B cell (primary cell): ENCODE data around the gene ANKRD42. TPM values are rescaled to one million over a fixed set of nuclear protein-coding genes. Genes with fewer than 3 reads are reported as not detected.

ENCODE experiments used
- ATAC-seq: fragments of 200-7000 bp; cut with Tn5 transposase; one replicate; pipeline ENCODE4 v1.10.0; 2021; ENCODE audit warnings: low read depth, mild to moderate bottlenecking, moderate number of reproducible peaks, moderate library complexity
- CTCF ChIA-PET: fragments of 350-600 bp; sonication (Branson Sonifier 250); formaldehyde crosslinking; loops from one replicate; lab custom pipeline; 2021; ENCODE audit warnings: antibody characterized with exemption, inconsistent platforms; lab: Charles Lee
- POLR2A ChIA-PET: fragments of 350-600 bp; sonication (Branson Sonifier 250); formaldehyde crosslinking; loops from one replicate; lab custom pipeline; 2021; ENCODE audit warnings: antibody characterized with exemption; lab: Charles Lee
- DNase-seq: peaks from one replicate; pipeline ENCODE4 v3.0.0; 2013
- H2AFZ ChIP-seq: 2 replicates; pipeline ENCODE4 v1.6.1; 2012; ENCODE audit warnings: mild to moderate bottlenecking, low read depth, low read length; ENCODE audit not compliant: insufficient read depth, poor library complexity, severe bottlenecking
- H3K27ac ChIP-seq, 2 donors: 1 replicate in 1 of 2; 2 replicates in 1 of 2; pipeline ENCODE4 v1.5.1; 2012 to 2013; ENCODE audit warnings: low read length in 2 of 2, mild to moderate bottlenecking in 2 of 2, moderate library complexity in 1 of 2
- H3K27me3 ChIP-seq, 4 experiments: fragments of 200-600 bp in 1 of 4; sonication (generic) in 1 of 4; replicated peaks in 1 of 4; 1 replicate in 2 of 4; 2 replicates in 2 of 4; pipeline versions ENCODE4 v1.6.1 to v1.7.0; 2013 to 2016; ENCODE audit warnings: low read length in 3 of 4, mild to moderate bottlenecking in 2 of 4, mixed read lengths in 1 of 4, moderate library complexity in 1 of 4; ENCODE audit not compliant: insufficient read depth in 4 of 4, control insufficient read depth in 3 of 4; ENCODE audit errors: control extremely low read depth in 1 of 4
- H3K36me3 ChIP-seq, 2 experiments: replicated peaks in 1 of 2; 1 replicate in 1 of 2; 2 replicates in 1 of 2; pipeline versions ENCODE4 v1.6.1 to v1.7.1; 2013; ENCODE audit warnings: low read length in 1 of 2; ENCODE audit not compliant: insufficient read depth in 2 of 2, control insufficient read depth in 1 of 2; ENCODE audit errors: control extremely low read depth in 1 of 2, extremely low read depth in 1 of 2
- H3K4me1 ChIP-seq, 2 donors: fragments of 200-600 bp in 1 of 2; sonication (generic) in 1 of 2; 1 replicate in 1 of 2; 2 replicates in 1 of 2; pipeline versions ENCODE4 v1.5.1 to v1.6.1; 2013 to 2017; ENCODE audit warnings: low read length in 2 of 2; ENCODE audit not compliant: control insufficient read depth in 2 of 2, insufficient read depth in 2 of 2
- H3K4me2 ChIP-seq: replicated peaks from 2 replicates; pipeline ENCODE3; 2012; ENCODE audit warnings: mild to moderate bottlenecking, low read depth, low read length; ENCODE audit not compliant: poor library complexity, severe bottlenecking
- H3K4me3 ChIP-seq, 5 experiments: fragments of 200-600 bp in 1 of 5; sonication (generic) in 1 of 5; 1 replicate in 3 of 5; 2 replicates in 2 of 5; pipeline versions ENCODE4 v1.5.1 to v1.7.0; 2011 to 2016; ENCODE audit warnings: low read length in 4 of 5, mild to moderate bottlenecking in 4 of 5, low read depth in 2 of 5, control low read depth in 1 of 5, moderate library complexity in 1 of 5; ENCODE audit not compliant: insufficient read depth in 1 of 5; ENCODE audit errors: control extremely low read depth in 1 of 5, extremely low read depth in 1 of 5
- H3K79me2 ChIP-seq: fragments of 200-600 bp; sonication (generic); one replicate; pipeline ENCODE4 v1.6.0; 2016; ENCODE audit warnings: low read length; ENCODE audit not compliant: control insufficient read depth, insufficient read depth
- H3K9ac ChIP-seq: fragments of 200-600 bp; sonication (generic); 2 replicates; pipeline ENCODE4 v1.6.1; 2017; ENCODE audit warnings: mild to moderate bottlenecking, low read length, moderate library complexity
- H3K9me3 ChIP-seq, 3 donors: one replicate each; pipeline versions ENCODE4 v1.6.1 to v1.7.1; 2013; ENCODE audit warnings: low read length in 2 of 3; ENCODE audit not compliant: control insufficient read depth in 2 of 3, insufficient read depth in 1 of 3; ENCODE audit errors: control extremely low read depth in 1 of 3
- H4K20me1 ChIP-seq: 2 replicates; pipeline ENCODE4 v1.6.0; 2012; ENCODE audit warnings: mild to moderate bottlenecking, low read length; ENCODE audit not compliant: insufficient read depth, control insufficient read depth, poor library complexity, severe bottlenecking
- H3K27ac Mint-ChIP-seq: one replicate; pipeline ENCODE4 v1.8.0; 2021; ENCODE audit warnings: mixed read lengths
- H3K27me3 Mint-ChIP-seq: one replicate; pipeline ENCODE4 v1.8.0; 2021; ENCODE audit warnings: mixed read lengths
- H3K4me1 Mint-ChIP-seq: one replicate; pipeline ENCODE4 v1.8.0; 2021; ENCODE audit warnings: mixed read lengths
- H3K4me3 Mint-ChIP-seq: one replicate; pipeline ENCODE4 v1.8.0; 2021; ENCODE audit warnings: mixed read lengths
- H3K9me3 Mint-ChIP-seq: one replicate; pipeline ENCODE4 v1.8.0; 2022; ENCODE audit warnings: mixed read lengths; ENCODE audit not compliant: insufficient read depth
- CTCF ChIP-seq: fragments of 200-600 bp; IDR thresholded peaks from one replicate; pipeline ENCODE4 v1.8.0; 2022; ENCODE audit warnings: antibody characterized with exemption, mild to moderate bottlenecking
- EZH2 ChIP-seq: IDR thresholded peaks from 2 replicates; pipeline ENCODE4 v1.6.1; 2012; ENCODE audit warnings: borderline replicate concordance, low read depth, mild to moderate bottlenecking, moderate library complexity, low read length; ENCODE audit not compliant: insufficient read depth, poor library complexity, severe bottlenecking
- WGBS: methylation state at CpG from one replicate; pipeline ENCODE4 v1.1.5; 2013; ENCODE audit warnings: missing lambda C conversion rate; ENCODE audit not compliant: insufficient coverage; 5-methylcytosine and 5-hydroxymethylcytosine counted together
- intact Hi-C: fragments of 100-400 bp; cut with micrococcal nuclease; formaldehyde crosslinking; loops from one replicate; pipeline ENCODE4 v1.10.0; 2022
- polyA plus RNA-seq: library from polyadenylated mRNA; depleted of rRNA; stranded (reverse); fragments of >200 nt; gene quantifications from 2 replicates; pipeline ENCODE4 v1.2.3, GENCODE V29; 2012
- total RNA-seq, 2 donors: library from RNA; stranded (reverse); fragments of 120-200 nt in 1 of 2; gene quantifications; 1 replicate in 1 of 2; 2 replicates in 1 of 2; pipeline versions ENCODE4 v1.2.3 to v1.2.4, GENCODE V29; 2013 to 2022

ANKRD42 gene
- total and polyA plus RNA-seq, 2 donors (not counting 1 experiment from before 2014, with no cell fraction given): 4.1 to 13.3 TPM

- intact Hi-C loops: no loop called here
These were observed 31.8 kb upstream of the ANKRD42 start for GRCh38 chr11:83161610-83162199.

More at GRCh38 chr11:83161610-83162199, 31.8 kb upstream of the ANKRD42 start:
- peaks cover 23% of the 10 kb centered on the region for H4K20me1 ChIP-seq
- DNase-seq (no peak), ATAC-seq (no peak)
- H3K4me2 ChIP-seq: peak overlapping the region; percentile 78
- Mint-ChIP-seq H3K27me3 (no peaks in the 10 kb centered on the region), H3K4me3 (peak overlapping the region; percentile 56), H3K4me1 (peaks cover 54% of the 10 kb centered on the region), H3K27ac (peak overlapping the region; percentile 67), H3K9me3 (no peaks in the 10 kb centered on the region)
- H3K79me2 ChIP-seq: peaks cover 95% of the 10 kb centered on the region
- peaks cover 13 to 48% of the 10 kb centered on the region in 2 experiments for H3K36me3 ChIP-seq
- no peaks in the 10 kb centered on the region for H3K27me3 ChIP-seq
- H3K4me3 ChIP-seq: no peak overlapping the region
- H3K4me1 ChIP-seq: peaks cover 28 to 39% of the 10 kb centered on the region in 2 donors
- H2AFZ ChIP-seq: no peak overlapping the region
- H3K9ac ChIP-seq: peak overlapping the region; percentile 18
- peak overlapping the region in 1 of 2 donors; percentile 37 for H3K27ac ChIP-seq
- no peaks in the 10 kb centered on the region for H3K9me3 ChIP-seq
- ChIA-PET POLR2A (no interaction called here), CTCF (interaction anchor here (0.9 to 1.0 kb wide), 4 partner anchors 14 to 295 kb away, joined by 3 read pairs; no protein-coding TSS in a partner anchor)
- TF ChIP-seq CTCF (no peak), EZH2 (no peak)
- no CpG with 5 or more reads among the region's 1 CpG for WGBS
